ENCODE results near the gene KLC3.

Gene KLC3

DNA sequence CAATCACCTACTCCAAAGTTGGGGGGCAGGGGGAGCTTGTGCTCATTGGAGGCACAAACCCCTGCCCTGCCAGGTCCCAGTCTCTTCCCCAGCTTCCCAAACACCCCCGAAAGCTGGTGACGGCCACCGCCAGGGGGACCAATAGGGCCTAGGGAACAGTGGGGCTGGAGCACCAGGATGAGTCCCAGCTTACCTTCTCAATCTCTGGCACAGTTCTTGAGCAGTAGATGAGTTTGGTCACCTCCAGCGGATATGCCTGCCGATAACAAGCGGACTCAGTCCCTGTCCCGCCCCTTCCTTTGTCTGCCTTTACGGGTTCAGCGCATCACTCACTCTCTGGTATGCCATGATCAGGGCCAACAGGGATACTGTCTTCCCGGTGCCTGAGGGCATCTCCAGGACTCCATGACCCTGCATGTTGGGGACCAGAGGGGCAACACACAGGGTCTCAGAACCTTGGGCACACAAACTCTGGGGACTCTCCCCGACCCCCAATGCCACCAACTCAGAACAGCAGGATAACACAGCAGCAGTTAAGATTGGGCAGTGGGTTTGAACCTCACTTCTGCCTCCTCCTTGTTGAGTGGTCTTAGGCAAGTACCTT is 28.3 kb downstream of the KLC3 start:
- H3K27ac Mint-ChIP-seq, result no peak overlapping the region

GRCh38 chr19:45370410-45371204 is 30.1 kb downstream of the KLC3 start, which contains the start of gene ERCC2:
TSS of gene ERCC2 (minus strand) at chr19:45370573. CDS start at chr19:45370540, 33 bp downstream.
- Mint-ChIP-seq H3K4me1 (peaks cover 17% of the 10 kb centered on the region), H3K27ac (peak within 1 kb of the TSS; percentile 96 to 98), H3K9me3 (no peaks in the 10 kb centered on the region), H3K4me3 (peak within 1 kb of the TSS; percentile 92 to 93), H3K27me3 (no peaks in the 10 kb centered on the region)
- DNase-seq (peak; percentile 100), ATAC-seq (peak; percentile 99)

More for the DNA sequence above, 28.3 kb downstream of the KLC3 start:
- H3K27me3 Mint-ChIP-seq, result no peaks in the 10 kb centered on the region
- H3K4me3 Mint-ChIP-seq, result peak overlapping the region; percentile 47 to 50
- DNase-seq (no peak), ATAC-seq (no peak)
- peaks cover 17% of the 10 kb centered on the region for H3K4me1 Mint-ChIP-seq
- H3K9me3 Mint-ChIP-seq, result no peaks in the 10 kb centered on the region

GRCh38 chr19:45376045-45376724 is 35.6 kb downstream of the KLC3 start:
- DNase-seq (no peak), ATAC-seq (no peak)
- peak overlapping the region in 1 of 2 donors; percentile 14 for H3K27ac Mint-ChIP-seq
- no peaks in the 10 kb centered on the region for H3K4me1 Mint-ChIP-seq
- no peak overlapping the region for H3K4me3 Mint-ChIP-seq
- no peaks in the 10 kb centered on the region for H3K9me3 Mint-ChIP-seq
- no peaks in the 10 kb centered on the region for H3K27me3 Mint-ChIP-seq

DNA sequence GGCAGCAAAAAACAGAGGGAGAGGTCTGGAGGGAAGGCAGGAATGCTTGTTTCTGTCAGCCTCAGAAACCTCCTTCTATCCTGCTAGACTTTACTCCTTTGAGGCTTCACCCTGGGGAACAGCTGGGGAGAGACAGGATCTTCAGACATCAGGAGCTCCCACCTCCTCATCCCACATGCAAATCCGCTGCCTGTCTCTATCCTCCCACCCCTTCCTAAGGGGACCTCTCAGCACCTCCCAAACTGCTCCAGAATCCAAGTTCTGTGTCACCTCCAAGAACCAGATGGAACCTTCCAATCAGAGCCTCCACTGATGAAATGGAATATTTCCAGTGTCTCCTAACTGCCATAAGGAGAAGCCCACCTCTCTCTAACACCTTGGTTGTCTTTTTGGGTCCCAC is 39.6 kb downstream of the KLC3 start:
- ATAC-seq (no peak), DNase-seq (no peak)
- Mint-ChIP-seq H3K4me1 (peaks cover 2% of the 10 kb centered on the region), H3K9me3 (no peaks in the 10 kb centered on the region), H3K27ac (no peak overlapping the region), H3K4me3 (no peak overlapping the region), H3K27me3 (peaks cover 14% of the 10 kb centered on the region)

DNA sequence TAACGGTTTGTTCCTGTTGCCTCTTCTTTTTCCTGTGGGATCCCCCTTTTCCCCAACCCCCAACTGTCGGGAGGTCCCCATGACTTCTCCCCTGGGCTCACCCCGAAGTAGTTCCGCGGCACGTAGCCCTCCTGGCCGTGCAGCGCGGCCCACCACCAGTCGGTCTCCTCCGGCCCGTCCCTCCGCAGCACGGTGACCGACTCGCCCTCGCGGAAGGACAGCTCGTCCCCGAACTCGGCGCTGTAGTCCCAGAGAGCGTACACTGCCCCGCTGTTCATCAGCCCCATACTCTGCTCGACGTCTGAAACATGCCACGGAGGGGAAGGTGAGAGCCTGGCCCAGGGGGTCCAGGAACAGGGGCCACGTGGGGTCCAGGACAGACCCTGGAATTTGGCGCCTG is 41.9 kb downstream of the KLC3 start:
- DNase-seq (no peak), ATAC-seq (no peak)
- H3K27ac Mint-ChIP-seq, result no peak overlapping the region
- peaks cover 35% of the 10 kb centered on the region for H3K27me3 Mint-ChIP-seq
- H3K9me3 Mint-ChIP-seq, result no peaks in the 10 kb centered on the region
- no peak overlapping the region for H3K4me3 Mint-ChIP-seq
- H3K4me1 Mint-ChIP-seq, result peaks cover 11% of the 10 kb centered on the region

DNA sequence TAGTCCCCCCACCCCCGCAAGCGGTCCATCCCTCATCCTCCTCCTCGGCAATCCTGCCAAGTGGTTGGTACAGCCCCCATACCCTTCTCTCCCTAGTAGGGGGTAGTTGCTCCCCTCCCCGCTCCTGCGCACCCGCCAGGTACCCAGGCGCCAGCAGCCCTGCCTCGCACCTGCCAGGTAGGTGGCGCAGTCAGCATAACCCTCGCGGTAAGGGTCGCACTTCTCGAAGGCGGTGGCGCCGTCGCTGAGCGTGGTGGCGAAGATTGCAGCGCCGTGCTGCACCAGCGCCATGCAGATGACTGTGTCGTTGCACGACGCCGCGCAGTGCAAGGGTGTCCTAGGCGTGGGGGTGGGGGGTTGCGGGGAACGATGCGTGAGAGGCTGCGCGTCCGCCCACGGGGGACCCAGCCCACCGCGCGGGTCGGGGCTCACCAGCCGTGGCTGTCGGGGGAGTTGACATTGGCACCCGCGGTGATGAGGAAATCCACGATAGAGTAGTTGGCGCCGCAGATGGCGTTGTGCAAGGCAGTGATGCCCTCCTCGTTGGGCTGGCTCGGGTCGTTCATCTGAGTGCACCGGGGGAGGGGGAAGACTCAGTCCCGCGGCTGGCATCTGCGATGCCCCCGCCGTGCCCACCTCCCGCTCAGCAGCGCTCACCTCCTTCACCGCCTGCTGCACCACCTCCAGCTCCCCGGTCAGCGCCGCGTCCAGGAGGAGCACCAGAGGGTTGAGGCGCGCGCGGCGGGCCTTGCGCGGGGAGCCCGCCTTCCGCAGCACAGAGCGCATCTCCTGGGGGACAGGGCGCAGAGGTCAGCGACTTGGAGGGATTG is 45.1 kb downstream of the KLC3 start:
- H3K27ac Mint-ChIP-seq, result no peak overlapping the region
- H3K9me3 Mint-ChIP-seq, result no peaks in the 10 kb centered on the region
- no peak overlapping the region for H3K4me3 Mint-ChIP-seq
- ATAC-seq, result peak; percentile 35
- peaks cover 11% of the 10 kb centered on the region for H3K4me1 Mint-ChIP-seq
- H3K27me3 Mint-ChIP-seq, result peaks cover 35% of the 10 kb centered on the region
- DNase-seq, result no peak

DNA sequence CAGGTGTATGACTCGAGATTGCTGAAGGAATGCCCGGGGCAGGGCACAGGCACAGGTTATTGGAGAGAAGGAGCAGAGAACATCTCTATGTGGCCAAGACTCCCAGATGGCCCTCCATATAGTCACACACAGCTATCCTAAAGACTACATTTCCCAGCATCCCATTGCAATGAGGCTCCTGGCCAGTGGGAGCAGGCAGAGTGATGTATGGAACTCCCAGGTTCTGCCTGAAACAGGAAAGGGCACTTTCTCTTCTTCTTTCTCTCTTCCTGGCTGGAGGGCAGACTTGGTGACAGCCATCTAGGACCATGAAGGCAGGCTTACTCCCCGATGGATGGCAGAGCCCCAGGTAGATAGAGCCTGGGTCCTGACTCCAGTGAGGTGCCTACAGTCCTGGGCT is 50.8 kb downstream of the KLC3 start:
- no peak for ATAC-seq

GRCh38 chr19:45391871-45392665 is 51.5 kb downstream of the KLC3 start:
- Mint-ChIP-seq H3K4me3 (no peak overlapping the region), H3K4me1 (peaks cover 18% of the 10 kb centered on the region), H3K27me3 (peaks cover 25% of the 10 kb centered on the region), H3K9me3 (no peaks in the 10 kb centered on the region), H3K27ac (no peak overlapping the region)
- ATAC-seq (no peak), DNase-seq (no peak)

More for the DNA sequence above, 50.8 kb downstream of the KLC3 start:
- H3K27ac Mint-ChIP-seq, result no peak overlapping the region
- H3K4me3 Mint-ChIP-seq, result no peak overlapping the region
- H3K27me3 Mint-ChIP-seq, result peaks cover 25% of the 10 kb centered on the region
- no peak for DNase-seq
- H3K4me1 Mint-ChIP-seq, result peaks cover 11% of the 10 kb centered on the region
- no peaks in the 10 kb centered on the region for H3K9me3 Mint-ChIP-seq

GRCh38 chr19:45395821-45396617 is 55.5 kb downstream of the KLC3 start:
- Mint-ChIP-seq H3K4me1 (peaks cover 34% of the 10 kb centered on the region), H3K27ac (no peak overlapping the region), H3K9me3 (no peaks in the 10 kb centered on the region), H3K4me3 (no peak overlapping the region), H3K27me3 (peaks cover 49% of the 10 kb centered on the region)
- DNase-seq (no peak), ATAC-seq (no peak)

DNA sequence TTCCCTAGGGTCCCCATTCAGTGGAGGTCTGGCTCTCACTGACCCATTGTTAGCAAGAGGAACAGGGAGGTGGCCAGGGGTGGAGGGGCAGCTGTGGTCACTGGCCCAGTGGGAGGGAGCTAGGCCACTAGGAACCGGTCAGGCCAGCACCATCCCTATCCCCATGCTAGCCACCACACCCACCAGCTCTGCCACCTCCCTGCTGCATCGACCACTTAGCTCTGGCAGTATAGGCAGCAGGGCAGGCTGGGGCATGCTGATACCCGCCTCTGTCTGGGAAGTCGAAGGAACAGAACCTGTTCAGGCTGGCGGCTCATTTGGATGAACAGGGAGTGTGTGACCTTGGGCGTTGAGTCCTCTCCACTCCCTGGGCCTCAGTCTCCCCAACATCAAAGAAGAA is 59.6 kb downstream of the KLC3 start:
- Mint-ChIP-seq H3K27ac (no peak overlapping the region), H3K4me1 (peaks cover 66% of the 10 kb centered on the region), H3K4me3 (no peak overlapping the region), H3K27me3 (peaks cover 78% of the 10 kb centered on the region), H3K9me3 (no peaks in the 10 kb centered on the region)
- no peak for ATAC-seq
- no peak for DNase-seq
